Liver (tissue), 9 donors: ENCODE data around the gene TPX2. TPM values are rescaled to one million over a fixed set of nuclear protein-coding genes. Genes with fewer than 3 reads are reported as not detected.

Experiments used
- DNase-seq: peaks from one replicate; pipeline ENCODE4 v3.0.0-alpha.2; 2017; ENCODE audit warnings: low spot score
- H3K27ac ChIP-seq, 2 donors: one replicate each; pipeline ENCODE4 v1.7.0; 2013; ENCODE audit warnings: inconsistent platforms in 2 of 2, low read length in 2 of 2, control low read depth in 1 of 2, low read depth in 1 of 2, mild to moderate bottlenecking in 1 of 2
- H3K27me3 ChIP-seq, 4 donors: one replicate each; pipeline versions ENCODE4 v1.6.1 to v1.7.0; 2013; ENCODE audit warnings: low read length in 3 of 4, inconsistent platforms in 1 of 4, mild to moderate bottlenecking in 1 of 4, moderate library complexity in 1 of 4; ENCODE audit not compliant: control insufficient read depth in 4 of 4, insufficient read depth in 4 of 4
- H3K36me3 ChIP-seq, 4 donors: one replicate each; pipeline versions ENCODE4 v1.6.1 to v1.7.0; 2013; ENCODE audit warnings: low read length in 3 of 4, mild to moderate bottlenecking in 3 of 4, low read depth in 1 of 4, moderate library complexity in 1 of 4; ENCODE audit not compliant: control insufficient read depth in 4 of 4, insufficient read depth in 3 of 4
- H3K4me1 ChIP-seq, 4 donors: one replicate each; pipeline versions ENCODE4 v1.6.1 to v1.7.0; 2013; ENCODE audit warnings: low read length in 3 of 4, mild to moderate bottlenecking in 3 of 4, moderate library complexity in 1 of 4; ENCODE audit not compliant: control insufficient read depth in 4 of 4, insufficient read depth in 4 of 4
- H3K4me3 ChIP-seq, 3 donors: one replicate each; pipeline versions ENCODE4 v1.6.1 to v1.7.0; 2013; ENCODE audit warnings: low read length in 3 of 3, control low read depth in 1 of 3, low read depth in 1 of 3, mild to moderate bottlenecking in 1 of 3
- H3K9ac ChIP-seq, 2 donors: one replicate each; pipeline ENCODE4 v1.7.0; 2013; ENCODE audit warnings: low read length in 2 of 2, mild to moderate bottlenecking in 2 of 2, moderate library complexity in 2 of 2, control low read depth in 1 of 2, low read depth in 1 of 2
- H3K9me3 ChIP-seq, 4 donors: one replicate each; pipeline versions ENCODE4 v1.6.1 to v1.7.0; 2013; ENCODE audit warnings: low read length in 3 of 4; ENCODE audit not compliant: control insufficient read depth in 4 of 4
- ATF3 ChIP-seq: IDR thresholded peaks from 2 replicates; pipeline ENCODE4 v1.6.1; 2016; ENCODE audit warnings: antibody characterized with exemption
- EGR1 ChIP-seq, 2 donors: IDR thresholded peaks; 2 replicates each; pipeline ENCODE4 v1.6.1; 2016 to 2018; ENCODE audit warnings: antibody characterized with exemption in 2 of 2, low read depth in 2 of 2
- FOXA1 ChIP-seq: IDR thresholded peaks from 2 replicates; pipeline ENCODE4 v1.6.1; 2016; ENCODE audit warnings: antibody characterized with exemption
- FOXA2 ChIP-seq: IDR thresholded peaks from 2 replicates; pipeline ENCODE4 v1.6.1; 2016; ENCODE audit warnings: antibody characterized with exemption
- GABPA ChIP-seq, 2 donors: IDR thresholded peaks in 1 of 2; conservative IDR thresholded peaks in 1 of 2; 2 replicates each; pipeline ENCODE4 v1.6.1; 2016; ENCODE audit warnings: antibody characterized with exemption in 2 of 2, mild to moderate bottlenecking in 1 of 2, moderate library complexity in 1 of 2
- HNF4A ChIP-seq, 2 donors: conservative IDR thresholded peaks; 2 replicates each; pipeline ENCODE4 v1.6.1; 2016; ENCODE audit warnings: antibody characterized with exemption in 2 of 2, mild to moderate bottlenecking in 2 of 2
- HNF4G ChIP-seq: IDR thresholded peaks from 2 replicates; pipeline ENCODE4 v1.6.1; 2016; ENCODE audit warnings: antibody characterized with exemption
- JUND ChIP-seq, 2 donors: IDR thresholded peaks; 2 replicates each; pipeline ENCODE4 v1.6.1; 2016; ENCODE audit warnings: antibody characterized with exemption in 2 of 2
- NR2F2 ChIP-seq: IDR thresholded peaks from 2 replicates; pipeline ENCODE4 v1.6.1; 2016; ENCODE audit warnings: antibody characterized with exemption
- RAD21 ChIP-seq, 2 donors: IDR thresholded peaks; 2 replicates each; pipeline ENCODE4 v1.6.1; 2016; ENCODE audit warnings: antibody characterized with exemption in 2 of 2, mild to moderate bottlenecking in 2 of 2
- REST ChIP-seq: IDR thresholded peaks from 2 replicates; pipeline ENCODE4 v1.6.1; 2016; ENCODE audit warnings: antibody characterized with exemption, mild to moderate bottlenecking
- RXRA ChIP-seq, 2 donors: IDR thresholded peaks; 2 replicates each; pipeline ENCODE4 v1.6.1; 2017 to 2018; ENCODE audit warnings: antibody characterized with exemption in 2 of 2, mild to moderate bottlenecking in 1 of 2
- SP1 ChIP-seq: IDR thresholded peaks from 2 replicates; pipeline ENCODE4 v1.6.1; 2018; ENCODE audit warnings: antibody characterized with exemption, mild to moderate bottlenecking
- TAF1 ChIP-seq: conservative IDR thresholded peaks from 2 replicates; pipeline ENCODE4 v1.6.1; 2016; ENCODE audit warnings: antibody characterized with exemption, mild to moderate bottlenecking
- YY1 ChIP-seq: IDR thresholded peaks from 2 replicates; pipeline ENCODE4 v1.6.1; 2016; ENCODE audit warnings: antibody characterized with exemption, mild to moderate bottlenecking
- WGBS: extraction: QIAGEN DNeasy Blood & Tissue Kit; methylation state at CpG from one replicate; pipeline ENCODE4 v1.1.7; 2013; 5-methylcytosine and 5-hydroxymethylcytosine counted together
- polyA plus RNA-seq, 2 donors: library from polyadenylated mRNA; stranded (reverse) in 1 of 2; unstranded in 1 of 2; fragments of 200-250 nt in 1 of 2; fragments of >200 nt in 1 of 2; fragmentation: Nextera tagmentation in 1 of 2; extraction: Ambion mirVana in 1 of 2; gene quantifications; one replicate each; pipeline versions ENCODE4 v1.2.1 to v1.2.3, GENCODE V29; 2013 to 2015
- total RNA-seq, 2 donors: library from RNA; depleted of rRNA; stranded (reverse); fragments of >200 nt; gene quantifications; one replicate each; pipeline ENCODE4 v1.2.3, GENCODE V29; 2014
- TF ChIP-seq, protein P1 (sequence below): IDR thresholded peaks from 2 replicates; pipeline ENCODE4 v1.6.1; 2016; ENCODE audit warnings: antibody characterized with exemption
- TF ChIP-seq, protein P2 (sequence below): IDR thresholded peaks from 2 replicates; pipeline ENCODE4 v1.6.1; 2016; ENCODE audit warnings: antibody characterized with exemption
- donor health status: healthy.
- donor health status: healthy.
- donor health status: healthy.
- donor health status: healthy.
- donor health status: healthy.

TPX2 gene
- total and polyA plus RNA-seq, 4 donors: 1.1 to 40.8 (median 2.4) TPM

- DNase-seq: no peak
- Histone ChIP-seq H3K4me1 (no peaks in the 10 kb centered on the region), H3K27me3 (peaks cover 0 to 3% (median 0%) of the 10 kb centered on the region in 4 donors), H3K9me3 (no peaks in the 10 kb centered on the region), H3K27ac (peak overlapping the region in 1 of 2 donors; percentile 34), H3K36me3 (no peaks in the 10 kb centered on the region), H3K4me3 (no peak overlapping the region), H3K9ac (no peak overlapping the region)
- TF ChIP-seq ATF3 (no peak), REST (no peak), TAF1 (no peak), YY1 (no peak), FOXA2 (no peak), EGR1 (IDR thresholded peaks at IDR 0.05; ENCODE audit: low read depth in 2 of 2) (no peak), SP1 (no peak), RXRA (IDR thresholded peaks at IDR 0.05) (no peak), RAD21 (IDR thresholded peaks at IDR 0.05) (no peak), FOXA1 (no peak), HNF4G (no peak), JUND (IDR thresholded peaks at IDR 0.05) (no peak), GABPA (IDR thresholded peaks at IDR 0.05 in 1 of 2, conservative IDR thresholded peaks at IDR 0.05 in 1 of 2) (no peak), NR2F2 (no peak), HNF4A (conservative IDR thresholded peaks at IDR 0.05) (no peak)
- TF ChIP-seq, protein P1, sequence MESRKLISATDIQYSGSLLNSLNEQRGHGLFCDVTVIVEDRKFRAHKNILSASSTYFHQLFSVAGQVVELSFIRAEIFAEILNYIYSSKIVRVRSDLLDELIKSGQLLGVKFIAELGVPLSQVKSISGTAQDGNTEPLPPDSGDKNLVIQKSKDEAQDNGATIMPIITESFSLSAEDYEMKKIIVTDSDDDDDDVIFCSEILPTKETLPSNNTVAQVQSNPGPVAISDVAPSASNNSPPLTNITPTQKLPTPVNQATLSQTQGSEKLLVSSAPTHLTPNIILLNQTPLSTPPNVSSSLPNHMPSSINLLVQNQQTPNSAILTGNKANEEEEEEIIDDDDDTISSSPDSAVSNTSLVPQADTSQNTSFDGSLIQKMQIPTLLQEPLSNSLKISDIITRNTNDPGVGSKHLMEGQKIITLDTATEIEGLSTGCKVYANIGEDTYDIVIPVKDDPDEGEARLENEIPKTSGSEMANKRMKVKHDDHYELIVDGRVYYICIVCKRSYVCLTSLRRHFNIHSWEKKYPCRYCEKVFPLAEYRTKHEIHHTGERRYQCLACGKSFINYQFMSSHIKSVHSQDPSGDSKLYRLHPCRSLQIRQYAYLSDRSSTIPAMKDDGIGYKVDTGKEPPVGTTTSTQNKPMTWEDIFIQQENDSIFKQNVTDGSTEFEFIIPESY: no peak
- TF ChIP-seq, protein P2, sequence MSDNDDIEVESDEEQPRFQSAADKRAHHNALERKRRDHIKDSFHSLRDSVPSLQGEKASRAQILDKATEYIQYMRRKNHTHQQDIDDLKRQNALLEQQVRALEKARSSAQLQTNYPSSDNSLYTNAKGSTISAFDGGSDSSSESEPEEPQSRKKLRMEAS: no peak
- 79% methylated on average over 15 of the region's 15 CpGs for WGBS
These were observed 102.1 kb downstream of the TPX2 start for GRCh38 chr20:31840906-31841816.

DNA sequence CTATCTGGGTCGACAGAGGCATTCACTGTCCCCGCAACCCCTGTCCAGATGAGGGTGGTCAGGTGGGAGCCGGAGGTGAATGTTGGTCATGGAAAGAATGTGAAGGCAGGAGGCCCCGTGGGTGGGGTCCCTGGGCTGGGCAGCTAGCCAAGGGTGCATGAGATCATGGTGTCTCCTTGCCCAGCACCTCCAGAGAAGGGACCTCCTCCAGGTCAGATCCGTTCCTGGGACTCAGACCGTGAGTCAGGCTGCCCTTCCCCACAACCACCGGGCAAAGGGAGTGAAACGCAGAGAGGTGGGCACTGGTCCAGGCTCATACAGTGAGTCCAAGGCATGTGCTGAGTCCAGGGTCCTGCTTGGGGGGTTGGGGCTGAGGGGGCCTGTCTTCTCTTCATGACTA is 102.8 kb downstream of the TPX2 start:
- TF ChIP-seq, protein P1: no peak
- TF ChIP-seq RAD21 (IDR thresholded peaks at IDR 0.05): no peak
- TF ChIP-seq REST: no peak
- TF ChIP-seq ATF3: no peak
- no peak for TF ChIP-seq YY1
- no peak for TF ChIP-seq GABPA (IDR thresholded peaks at IDR 0.05 in 1 of 2, conservative IDR thresholded peaks at IDR 0.05 in 1 of 2)
- no peak for TF ChIP-seq JUND (IDR thresholded peaks at IDR 0.05)
- TF ChIP-seq SP1: no peak
- H3K27me3 ChIP-seq: peaks cover 0 to 3% (median 0%) of the 10 kb centered on the region in 4 donors
- H3K4me3 ChIP-seq: no peak overlapping the region
- no peak for DNase-seq
- no peaks in the 10 kb centered on the region for H3K36me3 ChIP-seq
- no peak overlapping the region for H3K9ac ChIP-seq
- H3K4me1 ChIP-seq: no peaks in the 10 kb centered on the region
- H3K9me3 ChIP-seq: no peaks in the 10 kb centered on the region
- 74% methylated on average over 8 of the region's 8 CpGs for WGBS
- peak overlapping the region; percentile 34 to 44 for H3K27ac ChIP-seq
